Measurements from ENCODE around the gene ZBTB20. TPM values are rescaled to one million over a fixed set of nuclear protein-coding genes. Genes with fewer than 3 reads are reported as not detected.

The ZBTB20 gene
- total and polyA plus RNA-seq, 4 donors = 0.88 to 83.2 (median 20.4) TPM

DNA sequence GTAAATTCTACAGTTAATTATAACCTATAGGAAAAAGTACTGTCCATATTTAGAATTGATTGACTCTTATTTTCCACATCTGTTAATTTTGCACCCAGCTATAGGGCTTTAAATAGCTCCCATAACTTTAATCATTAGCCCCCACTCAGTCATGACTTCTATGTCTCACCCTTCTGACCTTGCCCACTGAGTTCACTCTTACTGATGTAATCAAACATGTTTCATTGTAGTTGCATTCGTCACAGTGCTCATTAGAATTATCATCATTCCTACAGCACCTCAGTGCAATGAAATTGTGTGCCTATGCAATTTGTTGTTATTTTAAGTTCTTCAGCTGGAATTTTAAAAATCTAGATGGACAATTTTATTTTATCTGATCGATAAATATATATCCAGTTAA is 701.9 kb downstream of the ZBTB20 start:
- 83% methylated on average over 2 of the region's 2 CpGs for WGBS
- H3K27me3 ChIP-seq (ENCODE audit: control insufficient read depth in 4 of 4, insufficient read depth in 4 of 4, low read length in 3 of 4) = no peaks in the 10 kb centered on the region
- no peak overlapping the region for H3K9ac ChIP-seq (ENCODE audit: low read depth in 1 of 2, low read length in 2 of 2)
- H3K27ac ChIP-seq (ENCODE audit: low read depth in 1 of 2, low read length in 2 of 2) = no peak overlapping the region
- H3K4me1 ChIP-seq (ENCODE audit: control insufficient read depth in 4 of 4, insufficient read depth in 4 of 4, low read length in 3 of 4) = peaks cover 0 to 3% (median 1%) of the 10 kb centered on the region in 4 donors
- no peaks in the 10 kb centered on the region for H3K36me3 ChIP-seq (ENCODE audit: control insufficient read depth in 4 of 4, insufficient read depth in 3 of 4, low read depth in 1 of 4, low read length in 3 of 4)
- no peaks in the 10 kb centered on the region for H3K9me3 ChIP-seq (ENCODE audit: control insufficient read depth in 4 of 4, low read length in 3 of 4)
- H3K4me3 ChIP-seq (ENCODE audit: low read depth in 1 of 3, low read length in 3 of 3) = no peak overlapping the region
- no peak for DNase-seq (ENCODE audit: low spot score)
- TF ChIP-seq, protein P1, sequence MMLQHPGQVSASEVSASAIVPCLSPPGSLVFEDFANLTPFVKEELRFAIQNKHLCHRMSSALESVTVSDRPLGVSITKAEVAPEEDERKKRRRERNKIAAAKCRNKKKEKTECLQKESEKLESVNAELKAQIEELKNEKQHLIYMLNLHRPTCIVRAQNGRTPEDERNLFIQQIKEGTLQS (IDR thresholded peaks at IDR 0.05) = no peak
- TF ChIP-seq NR2F2 (IDR thresholded peaks at IDR 0.05) = no peak
- TF ChIP-seq, protein P2, sequence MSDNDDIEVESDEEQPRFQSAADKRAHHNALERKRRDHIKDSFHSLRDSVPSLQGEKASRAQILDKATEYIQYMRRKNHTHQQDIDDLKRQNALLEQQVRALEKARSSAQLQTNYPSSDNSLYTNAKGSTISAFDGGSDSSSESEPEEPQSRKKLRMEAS (IDR thresholded peaks at IDR 0.05) = no peak

DNA sequence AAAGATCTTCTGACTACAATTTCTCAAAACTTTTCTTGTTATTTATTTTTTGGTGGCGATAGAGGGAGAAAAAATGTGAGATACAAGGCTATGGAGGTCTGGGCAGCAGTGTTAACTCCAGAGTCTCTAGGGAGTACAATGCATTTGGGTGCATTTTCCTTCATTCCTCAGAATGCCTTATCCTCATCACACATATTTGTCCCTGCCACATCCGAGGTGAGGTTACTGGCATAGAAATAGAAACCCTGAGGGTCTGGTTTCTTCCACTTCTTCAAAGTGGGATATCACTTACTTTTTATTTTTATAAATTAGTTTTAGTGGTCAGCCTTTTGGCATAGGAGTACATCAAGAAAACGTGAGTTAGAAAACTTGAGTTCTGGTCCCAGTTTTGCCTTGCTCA is 702.9 kb downstream of the ZBTB20 start:
- Histone ChIP-seq H3K4me1 (ENCODE audit: control insufficient read depth in 4 of 4, insufficient read depth in 4 of 4, low read length in 3 of 4) (peaks cover 0 to 3% (median 1%) of the 10 kb centered on the region in 4 donors), H3K27me3 (ENCODE audit: control insufficient read depth in 4 of 4, insufficient read depth in 4 of 4, low read length in 3 of 4) (no peaks in the 10 kb centered on the region), H3K4me3 (ENCODE audit: low read depth in 1 of 3, low read length in 3 of 3) (no peak overlapping the region), H3K9me3 (ENCODE audit: control insufficient read depth in 4 of 4, low read length in 3 of 4) (no peaks in the 10 kb centered on the region), H3K36me3 (ENCODE audit: control insufficient read depth in 4 of 4, insufficient read depth in 3 of 4, low read depth in 1 of 4, low read length in 3 of 4) (no peaks in the 10 kb centered on the region), H3K27ac (ENCODE audit: low read depth in 1 of 2, low read length in 2 of 2) (no peak overlapping the region), H3K9ac (ENCODE audit: low read depth in 1 of 2, low read length in 2 of 2) (no peak overlapping the region)
- 90% methylated on average over 3 of the region's 3 CpGs for WGBS
- TF ChIP-seq, protein P3, sequence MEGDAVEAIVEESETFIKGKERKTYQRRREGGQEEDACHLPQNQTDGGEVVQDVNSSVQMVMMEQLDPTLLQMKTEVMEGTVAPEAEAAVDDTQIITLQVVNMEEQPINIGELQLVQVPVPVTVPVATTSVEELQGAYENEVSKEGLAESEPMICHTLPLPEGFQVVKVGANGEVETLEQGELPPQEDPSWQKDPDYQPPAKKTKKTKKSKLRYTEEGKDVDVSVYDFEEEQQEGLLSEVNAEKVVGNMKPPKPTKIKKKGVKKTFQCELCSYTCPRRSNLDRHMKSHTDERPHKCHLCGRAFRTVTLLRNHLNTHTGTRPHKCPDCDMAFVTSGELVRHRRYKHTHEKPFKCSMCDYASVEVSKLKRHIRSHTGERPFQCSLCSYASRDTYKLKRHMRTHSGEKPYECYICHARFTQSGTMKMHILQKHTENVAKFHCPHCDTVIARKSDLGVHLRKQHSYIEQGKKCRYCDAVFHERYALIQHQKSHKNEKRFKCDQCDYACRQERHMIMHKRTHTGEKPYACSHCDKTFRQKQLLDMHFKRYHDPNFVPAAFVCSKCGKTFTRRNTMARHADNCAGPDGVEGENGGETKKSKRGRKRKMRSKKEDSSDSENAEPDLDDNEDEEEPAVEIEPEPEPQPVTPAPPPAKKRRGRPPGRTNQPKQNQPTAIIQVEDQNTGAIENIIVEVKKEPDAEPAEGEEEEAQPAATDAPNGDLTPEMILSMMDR (IDR thresholded peaks at IDR 0.05; ENCODE audit: low read depth, low read length, missing input control) = no peak
- TF ChIP-seq TAF1 (conservative IDR thresholded peaks at IDR 0.05) (no peak), RAD21 (IDR thresholded peaks at IDR 0.05) (no peak), FOXA2 (IDR thresholded peaks at IDR 0.05) (no peak)
- no peak for DNase-seq (ENCODE audit: low spot score)

DNA sequence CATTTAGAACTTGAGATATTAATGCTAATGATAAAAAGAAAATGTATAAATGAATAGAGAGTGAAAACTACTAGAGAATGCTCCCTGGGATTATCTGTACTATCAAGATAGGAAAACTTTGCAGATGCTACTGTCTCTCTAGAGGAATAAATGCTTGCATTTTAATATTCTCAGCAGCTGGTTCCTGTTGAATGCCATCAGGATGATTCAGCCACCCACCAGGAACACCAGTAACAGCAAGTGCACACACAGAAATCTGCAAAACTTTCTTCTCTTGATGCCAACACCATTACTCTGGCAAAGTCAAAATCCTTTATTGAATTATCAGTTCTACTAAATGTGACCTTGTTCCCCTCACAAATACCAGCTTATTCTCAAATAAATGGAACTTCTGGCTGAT is 704.8 kb downstream of the ZBTB20 start:
- no peak for TF ChIP-seq HNF4G (IDR thresholded peaks at IDR 0.05)
- TF ChIP-seq GABPA (IDR thresholded peaks at IDR 0.05 in 1 of 2, conservative IDR thresholded peaks at IDR 0.05 in 1 of 2) = no peak
- TF ChIP-seq, protein P1 (IDR thresholded peaks at IDR 0.05) = no peak
- TF ChIP-seq HNF4A (conservative IDR thresholded peaks at IDR 0.05) = no peak
- no peak for TF ChIP-seq YY1 (IDR thresholded peaks at IDR 0.05)
- TF ChIP-seq, protein P4, sequence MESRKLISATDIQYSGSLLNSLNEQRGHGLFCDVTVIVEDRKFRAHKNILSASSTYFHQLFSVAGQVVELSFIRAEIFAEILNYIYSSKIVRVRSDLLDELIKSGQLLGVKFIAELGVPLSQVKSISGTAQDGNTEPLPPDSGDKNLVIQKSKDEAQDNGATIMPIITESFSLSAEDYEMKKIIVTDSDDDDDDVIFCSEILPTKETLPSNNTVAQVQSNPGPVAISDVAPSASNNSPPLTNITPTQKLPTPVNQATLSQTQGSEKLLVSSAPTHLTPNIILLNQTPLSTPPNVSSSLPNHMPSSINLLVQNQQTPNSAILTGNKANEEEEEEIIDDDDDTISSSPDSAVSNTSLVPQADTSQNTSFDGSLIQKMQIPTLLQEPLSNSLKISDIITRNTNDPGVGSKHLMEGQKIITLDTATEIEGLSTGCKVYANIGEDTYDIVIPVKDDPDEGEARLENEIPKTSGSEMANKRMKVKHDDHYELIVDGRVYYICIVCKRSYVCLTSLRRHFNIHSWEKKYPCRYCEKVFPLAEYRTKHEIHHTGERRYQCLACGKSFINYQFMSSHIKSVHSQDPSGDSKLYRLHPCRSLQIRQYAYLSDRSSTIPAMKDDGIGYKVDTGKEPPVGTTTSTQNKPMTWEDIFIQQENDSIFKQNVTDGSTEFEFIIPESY (IDR thresholded peaks at IDR 0.05) = no peak
- no peak for TF ChIP-seq NR2F2 (IDR thresholded peaks at IDR 0.05)
- TF ChIP-seq FOXA2 (IDR thresholded peaks at IDR 0.05) = no peak
- no peak overlapping the region for H3K27ac ChIP-seq (ENCODE audit: low read depth in 1 of 2, low read length in 2 of 2)
- H3K36me3 ChIP-seq (ENCODE audit: control insufficient read depth in 4 of 4, insufficient read depth in 3 of 4, low read depth in 1 of 4, low read length in 3 of 4) = no peaks in the 10 kb centered on the region
- no peak overlapping the region for H3K9ac ChIP-seq (ENCODE audit: low read depth in 1 of 2, low read length in 2 of 2)
- no peak for DNase-seq (ENCODE audit: low spot score)
- peaks cover 0 to 3% (median 1%) of the 10 kb centered on the region in 4 donors for H3K4me1 ChIP-seq (ENCODE audit: control insufficient read depth in 4 of 4, insufficient read depth in 4 of 4, low read length in 3 of 4)
- H3K27me3 ChIP-seq (ENCODE audit: control insufficient read depth in 4 of 4, insufficient read depth in 4 of 4, low read length in 3 of 4) = no peaks in the 10 kb centered on the region
- H3K9me3 ChIP-seq (ENCODE audit: control insufficient read depth in 4 of 4, low read length in 3 of 4) = no peaks in the 10 kb centered on the region
- no peak overlapping the region for H3K4me3 ChIP-seq (ENCODE audit: low read depth in 1 of 3, low read length in 3 of 3)

Measured in liver (tissue), 9 donors.